T-helper 2 cell (primary cell): ENCODE results near the gene NUP54.

Experiments used
- DNase-seq, 5 experiments: peaks; one replicate each; pipeline versions ENCODE4 v3.0.0 to v3.0.0-alpha.2; 2012 to 2022

NUP54 gene

DNA sequence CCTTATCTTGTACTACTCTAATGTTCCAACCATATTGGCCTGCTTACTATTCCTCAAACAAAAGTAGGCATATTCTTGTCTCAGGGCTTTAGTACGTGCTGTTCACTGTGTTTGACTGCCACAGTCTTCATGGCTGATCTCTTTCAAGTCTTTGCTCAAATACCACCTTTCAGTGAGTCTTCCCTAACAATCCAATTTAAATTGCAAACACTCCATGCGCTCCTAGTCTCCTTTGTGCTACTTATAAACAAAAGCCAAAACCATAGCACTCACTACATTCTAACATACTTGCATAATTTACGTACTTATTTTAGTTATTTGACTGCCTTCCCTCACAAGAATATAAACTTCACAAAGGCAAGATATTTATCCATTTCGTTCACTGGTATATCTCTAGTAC lies 75.4 kb downstream of the NUP54 start:
- no peak for DNase-seq

GRCh38 chr4:76067652-76068286 lies 80.4 kb downstream of the NUP54 start:
- DNase-seq = peak in 4 of 5 experiments; percentile 30 to 81 (median 51)

DNA sequence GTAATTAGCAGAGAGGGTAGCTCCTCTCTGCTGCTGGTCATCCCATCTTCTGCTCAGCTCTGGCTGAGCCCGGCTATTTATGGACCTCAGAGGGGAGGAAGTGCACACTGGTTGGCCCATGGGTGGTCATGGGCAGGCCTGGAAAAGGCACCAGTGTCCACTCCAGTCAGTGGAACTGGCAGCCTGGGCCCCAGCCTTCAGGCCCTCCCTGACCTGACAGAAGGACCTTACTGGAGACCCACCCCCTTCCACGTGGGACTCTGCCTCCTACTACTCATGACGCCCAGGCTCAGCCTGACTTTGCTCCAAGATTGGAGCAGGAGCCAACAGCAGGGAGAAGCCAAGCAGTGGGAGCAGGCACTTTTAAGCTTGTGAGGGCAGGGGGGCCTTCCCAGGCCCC lies 81.7 kb downstream of the NUP54 start:
- DNase-seq = no peak
